ENCODE results near the gene ATP12A. TPM values are rescaled to one million over a fixed set of nuclear protein-coding genes. Genes with fewer than 3 reads are reported as not detected.

Gene ATP12A
- total RNA-seq, 1 donor from 2014 or later = not detected

GRCh38 chr13:24683838-24684599, 3.8 kb downstream of the ATP12A start:
- DNase-seq (ENCODE audit: low spot score) = no peak
- intact Hi-C loops (cut with DNase I) = no loop called here

- intact Hi-C loops (cut with DNase I) = no loop called here
- no peak for DNase-seq (ENCODE audit: low spot score)
Measured at GRCh38 chr13:24684600-24684998, 4.4 kb downstream of the ATP12A start.

GRCh38 chr13:24685314-24685713, 5.1 kb downstream of the ATP12A start:
- intact Hi-C loops (cut with DNase I) = no loop called here
- no peak for DNase-seq (ENCODE audit: low spot score)

- intact Hi-C loops (cut with DNase I) = no loop called here
- no peak for DNase-seq (ENCODE audit: low spot score)
Measured at GRCh38 chr13:24687611-24688010, 7.4 kb downstream of the ATP12A start.

GRCh38 chr13:24688111-24688510, 7.9 kb downstream of the ATP12A start:
- DNase-seq (ENCODE audit: low spot score) = no peak
- intact Hi-C loops (cut with DNase I) = no loop called here

GRCh38 chr13:24688950-24689349, 8.7 kb downstream of the ATP12A start:
- intact Hi-C loops (cut with DNase I) = no loop called here
- no peak for DNase-seq (ENCODE audit: low spot score)

GRCh38 chr13:24691381-24691780, 11.2 kb downstream of the ATP12A start:
- no peak for DNase-seq (ENCODE audit: low spot score)
- intact Hi-C loops (cut with DNase I) = no loop called here

- intact Hi-C loops (cut with DNase I) = no loop called here
- DNase-seq (ENCODE audit: low spot score) = no peak
Measured at GRCh38 chr13:24692561-24692960, 12.4 kb downstream of the ATP12A start.

GRCh38 chr13:24693862-24694471, 13.8 kb downstream of the ATP12A start:
- DNase-seq (ENCODE audit: low spot score) = no peak
- intact Hi-C loops (cut with DNase I) = loop anchor here (2.0 kb wide), 1 partner anchor 33 kb away; no protein-coding TSS in a partner anchor

- intact Hi-C loops (cut with DNase I) = loop anchor here (2.0 kb wide), 1 partner anchor 32 kb away; no protein-coding TSS in a partner anchor
- no peak for DNase-seq (ENCODE audit: low spot score)
Measured at GRCh38 chr13:24694907-24695306, 14.7 kb downstream of the ATP12A start.

- DNase-seq (ENCODE audit: low spot score) = no peak
- intact Hi-C loops (cut with DNase I) = no loop called here
Measured at GRCh38 chr13:24698686-24699085, 18.5 kb downstream of the ATP12A start.

- DNase-seq (ENCODE audit: low spot score) = no peak
- intact Hi-C loops (cut with DNase I) = no loop called here
Measured at GRCh38 chr13:24699541-24699940, 19.3 kb downstream of the ATP12A start.

- intact Hi-C loops (cut with DNase I) = no loop called here
- DNase-seq (ENCODE audit: low spot score) = no peak
Measured at GRCh38 chr13:24700539-24700938, 20.3 kb downstream of the ATP12A start.

- no peak for DNase-seq (ENCODE audit: low spot score)
- intact Hi-C loops (cut with DNase I) = no loop called here
Measured at GRCh38 chr13:24706886-24707585, 26.8 kb downstream of the ATP12A start.

- DNase-seq (ENCODE audit: low spot score) = no peak
- intact Hi-C loops (cut with DNase I) = no loop called here
Measured at GRCh38 chr13:24709186-24709913, 29.1 kb downstream of the ATP12A start.

GRCh38 chr13:24713022-24713421, 32.8 kb downstream of the ATP12A start:
- intact Hi-C loops (cut with DNase I) = no loop called here
- no peak for DNase-seq (ENCODE audit: low spot score)

- intact Hi-C loops (cut with DNase I) = no loop called here
- DNase-seq (ENCODE audit: low spot score) = no peak
Measured at GRCh38 chr13:24716011-24716410, 35.8 kb downstream of the ATP12A start.

- DNase-seq (ENCODE audit: low spot score) = no peak
- intact Hi-C loops (cut with DNase I) = no loop called here
Measured at GRCh38 chr13:24716446-24716845, 36.2 kb downstream of the ATP12A start.

- intact Hi-C loops (cut with DNase I) = no loop called here
- DNase-seq (ENCODE audit: low spot score) = no peak
Measured at GRCh38 chr13:24717217-24717616, 37.0 kb downstream of the ATP12A start.
